Ishikawa (cell line): ENCODE results near the gene GAREM1.

Experiments
- CEBPB ChIP-seq: IDR thresholded peaks from 2 replicates; pipeline ENCODE4 v1.6.1; 2012
- CREB1 ChIP-seq: IDR thresholded peaks from 2 replicates; pipeline ENCODE4 v1.6.1; 2012; ENCODE audit warnings: low read depth
- EP300 ChIP-seq: IDR thresholded peaks from 2 replicates; pipeline ENCODE4 v1.6.1; 2012; ENCODE audit warnings: borderline replicate concordance
- FOXM1 ChIP-seq: IDR thresholded peaks from 2 replicates; pipeline ENCODE4 v1.6.1; 2012; ENCODE audit warnings: low read depth, borderline replicate concordance
- NFIC ChIP-seq: IDR thresholded peaks from 2 replicates; pipeline ENCODE4 v1.6.1; 2012
- RAD21 ChIP-seq: IDR thresholded peaks from 2 replicates; pipeline ENCODE4 v1.6.1; 2012; ENCODE audit warnings: low read depth
- TAF1 ChIP-seq: IDR thresholded peaks from 2 replicates; pipeline ENCODE4 v1.6.1; 2012; ENCODE audit warnings: low read depth, mild to moderate bottlenecking
- TCF12 ChIP-seq: IDR thresholded peaks from 2 replicates; pipeline ENCODE4 v1.6.1; 2012; ENCODE audit warnings: low read depth
- ZBTB7A ChIP-seq: IDR thresholded peaks from 2 replicates; pipeline ENCODE4 v1.6.1; 2012; ENCODE audit warnings: low read depth
- TF ChIP-seq, protein P1 (sequence below): IDR thresholded peaks from 2 replicates; pipeline ENCODE4 v1.6.1; 2012
- TF ChIP-seq, protein P2 (sequence below): IDR thresholded peaks from 2 replicates; pipeline ENCODE4 v1.6.1; 2012; ENCODE audit warnings: low read depth, mild to moderate bottlenecking

DNA sequence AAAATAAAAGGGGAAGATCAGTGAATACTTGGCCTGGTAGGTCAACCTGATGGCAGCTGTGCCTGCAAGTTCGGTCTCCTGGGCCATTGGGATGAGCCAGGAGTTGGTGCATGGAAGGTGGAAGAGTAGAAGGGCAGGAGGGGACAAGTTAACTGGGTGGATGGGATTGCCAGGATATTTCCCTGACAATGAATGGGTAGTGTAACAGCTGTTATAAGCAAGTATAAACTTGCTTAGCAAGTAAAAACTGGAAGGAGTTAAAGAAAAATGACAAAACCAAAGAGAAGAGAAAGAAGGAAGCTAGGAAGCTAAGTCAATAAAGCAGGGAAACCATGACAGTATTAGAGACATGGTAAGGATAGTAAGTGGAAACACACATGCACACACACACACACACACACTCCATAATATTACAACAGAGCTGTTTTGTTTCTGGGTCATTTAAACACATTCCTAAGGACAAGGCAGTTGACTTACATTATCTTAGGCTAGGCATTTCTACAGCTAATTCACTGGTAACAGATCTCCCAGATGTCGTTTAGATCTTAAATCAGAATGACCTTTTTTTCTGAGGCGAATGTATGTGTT, 251.2 kb downstream of the GAREM1 start:
- no peak for TF ChIP-seq TAF1
- no peak for TF ChIP-seq FOXM1
- TF ChIP-seq, protein P1, sequence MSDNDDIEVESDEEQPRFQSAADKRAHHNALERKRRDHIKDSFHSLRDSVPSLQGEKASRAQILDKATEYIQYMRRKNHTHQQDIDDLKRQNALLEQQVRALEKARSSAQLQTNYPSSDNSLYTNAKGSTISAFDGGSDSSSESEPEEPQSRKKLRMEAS: no peak
- no peak for TF ChIP-seq TCF12
- TF ChIP-seq EP300: no peak
- TF ChIP-seq CREB1: no peak
- no peak for TF ChIP-seq CEBPB
- TF ChIP-seq RAD21: no peak
- TF ChIP-seq ZBTB7A: no peak
- TF ChIP-seq, protein P2, sequence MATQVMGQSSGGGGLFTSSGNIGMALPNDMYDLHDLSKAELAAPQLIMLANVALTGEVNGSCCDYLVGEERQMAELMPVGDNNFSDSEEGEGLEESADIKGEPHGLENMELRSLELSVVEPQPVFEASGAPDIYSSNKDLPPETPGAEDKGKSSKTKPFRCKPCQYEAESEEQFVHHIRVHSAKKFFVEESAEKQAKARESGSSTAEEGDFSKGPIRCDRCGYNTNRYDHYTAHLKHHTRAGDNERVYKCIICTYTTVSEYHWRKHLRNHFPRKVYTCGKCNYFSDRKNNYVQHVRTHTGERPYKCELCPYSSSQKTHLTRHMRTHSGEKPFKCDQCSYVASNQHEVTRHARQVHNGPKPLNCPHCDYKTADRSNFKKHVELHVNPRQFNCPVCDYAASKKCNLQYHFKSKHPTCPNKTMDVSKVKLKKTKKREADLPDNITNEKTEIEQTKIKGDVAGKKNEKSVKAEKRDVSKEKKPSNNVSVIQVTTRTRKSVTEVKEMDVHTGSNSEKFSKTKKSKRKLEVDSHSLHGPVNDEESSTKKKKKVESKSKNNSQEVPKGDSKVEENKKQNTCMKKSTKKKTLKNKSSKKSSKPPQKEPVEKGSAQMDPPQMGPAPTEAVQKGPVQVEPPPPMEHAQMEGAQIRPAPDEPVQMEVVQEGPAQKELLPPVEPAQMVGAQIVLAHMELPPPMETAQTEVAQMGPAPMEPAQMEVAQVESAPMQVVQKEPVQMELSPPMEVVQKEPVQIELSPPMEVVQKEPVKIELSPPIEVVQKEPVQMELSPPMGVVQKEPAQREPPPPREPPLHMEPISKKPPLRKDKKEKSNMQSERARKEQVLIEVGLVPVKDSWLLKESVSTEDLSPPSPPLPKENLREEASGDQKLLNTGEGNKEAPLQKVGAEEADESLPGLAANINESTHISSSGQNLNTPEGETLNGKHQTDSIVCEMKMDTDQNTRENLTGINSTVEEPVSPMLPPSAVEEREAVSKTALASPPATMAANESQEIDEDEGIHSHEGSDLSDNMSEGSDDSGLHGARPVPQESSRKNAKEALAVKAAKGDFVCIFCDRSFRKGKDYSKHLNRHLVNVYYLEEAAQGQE: no peak
- TF ChIP-seq NFIC: no peak
